ENCODE data around the gene TXNL4A.

DNA sequence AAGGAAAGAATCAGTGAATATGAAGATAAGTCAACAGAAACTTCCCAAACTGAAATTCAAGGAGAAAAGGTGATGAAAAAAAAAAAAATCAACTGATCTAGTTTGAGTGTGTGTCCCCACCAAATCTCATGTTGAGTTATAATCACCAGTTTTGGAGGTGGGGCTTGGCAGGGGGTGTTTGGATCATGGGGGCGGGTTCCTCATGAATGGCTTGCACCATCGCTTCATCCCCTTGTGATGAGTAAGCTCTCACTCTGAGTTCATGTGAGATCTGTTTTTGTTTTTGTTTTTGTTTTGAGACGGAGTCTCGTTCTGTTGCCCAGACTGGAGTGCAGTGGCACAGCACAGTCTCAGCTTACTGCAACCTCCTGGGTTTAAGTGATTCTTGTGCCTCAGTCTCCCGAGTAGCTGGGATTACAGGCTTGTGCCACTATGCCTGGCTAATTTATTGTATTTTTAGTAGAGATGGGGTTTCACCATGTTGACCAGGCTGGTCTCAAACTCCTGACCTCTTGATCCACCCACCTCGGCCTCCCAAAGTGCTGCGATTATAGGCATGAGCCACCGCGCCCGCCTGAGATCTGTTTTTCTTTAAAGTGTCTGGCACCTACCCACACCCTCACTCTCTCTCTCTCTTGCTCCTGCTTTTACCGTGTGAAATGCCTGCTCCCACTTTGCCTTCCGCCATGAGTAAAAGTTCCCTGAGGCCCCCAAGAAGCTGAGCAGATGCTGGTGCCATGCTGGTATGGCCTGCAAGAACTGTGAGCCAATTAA is 32.9 kb downstream of the TXNL4A start:
- TF ChIP-seq POLR2AphosphoS5 (IDR thresholded peaks at IDR 0.05; ENCODE audit: low read depth, low read length) (no peak), TAF1 (IDR thresholded peaks at IDR 0.05; ENCODE audit: borderline replicate concordance, low read depth, low read length) (no peak)
